Glutamatergic neuron (in vitro differentiated cells): ENCODE results near the gene HOXC12. TPM values are rescaled to one million over a fixed set of nuclear protein-coding genes. Genes with fewer than 3 reads are reported as not detected.

Experiments used
- DNase-seq: peaks from one replicate; pipeline ENCODE4 v3.0.0; 2022
- H3K27ac Mint-ChIP-seq: one replicate; pipeline ENCODE4 v1.8.0; 2020; ENCODE audit warnings: mild to moderate bottlenecking, mixed read lengths, inconsistent platforms; ENCODE audit not compliant: unreplicated experiment
- H3K27me3 Mint-ChIP-seq: one replicate; pipeline ENCODE4 v1.8.0; 2020; ENCODE audit warnings: mild to moderate bottlenecking, moderate library complexity, mixed read lengths, inconsistent platforms; ENCODE audit not compliant: unreplicated experiment
- H3K36me3 Mint-ChIP-seq: one replicate; pipeline ENCODE4 v1.8.0; 2020; ENCODE audit warnings: mild to moderate bottlenecking, mixed read lengths, inconsistent platforms; ENCODE audit not compliant: unreplicated experiment
- H3K4me1 Mint-ChIP-seq: one replicate; pipeline ENCODE4 v1.8.0; 2020; ENCODE audit warnings: mild to moderate bottlenecking, low read depth, mixed read lengths, inconsistent platforms; ENCODE audit not compliant: unreplicated experiment
- H3K4me3 Mint-ChIP-seq: one replicate; pipeline ENCODE4 v1.8.0; 2020; ENCODE audit warnings: mild to moderate bottlenecking, mixed read lengths, inconsistent platforms; ENCODE audit not compliant: unreplicated experiment
- H3K9me3 Mint-ChIP-seq: one replicate; pipeline ENCODE4 v1.8.0; 2020; ENCODE audit warnings: mild to moderate bottlenecking, moderate library complexity, mixed read lengths, inconsistent platforms; ENCODE audit not compliant: unreplicated experiment
- total RNA-seq: library from RNA; stranded (reverse); fragmentation: NEBNext Ultra II Directional; extraction: Animal tissue kit (Norgen Biotek cat#: 25700); gene quantifications from one replicate; pipeline ENCODE4 v1.2.1, GENCODE V29; 2021; ENCODE audit not compliant: unreplicated experiment
- TF ChIP-seq, protein P1 (sequence below): fragments of 200-600 bp; sonication (generic); IDR thresholded peaks from one replicate; pipeline ENCODE4 v1.5.0; 2021; ENCODE audit not compliant: partially characterized antibody, unreplicated experiment

The HOXC12 gene
- total RNA-seq, 1 donor from 2014 or later: not detected

DNA sequence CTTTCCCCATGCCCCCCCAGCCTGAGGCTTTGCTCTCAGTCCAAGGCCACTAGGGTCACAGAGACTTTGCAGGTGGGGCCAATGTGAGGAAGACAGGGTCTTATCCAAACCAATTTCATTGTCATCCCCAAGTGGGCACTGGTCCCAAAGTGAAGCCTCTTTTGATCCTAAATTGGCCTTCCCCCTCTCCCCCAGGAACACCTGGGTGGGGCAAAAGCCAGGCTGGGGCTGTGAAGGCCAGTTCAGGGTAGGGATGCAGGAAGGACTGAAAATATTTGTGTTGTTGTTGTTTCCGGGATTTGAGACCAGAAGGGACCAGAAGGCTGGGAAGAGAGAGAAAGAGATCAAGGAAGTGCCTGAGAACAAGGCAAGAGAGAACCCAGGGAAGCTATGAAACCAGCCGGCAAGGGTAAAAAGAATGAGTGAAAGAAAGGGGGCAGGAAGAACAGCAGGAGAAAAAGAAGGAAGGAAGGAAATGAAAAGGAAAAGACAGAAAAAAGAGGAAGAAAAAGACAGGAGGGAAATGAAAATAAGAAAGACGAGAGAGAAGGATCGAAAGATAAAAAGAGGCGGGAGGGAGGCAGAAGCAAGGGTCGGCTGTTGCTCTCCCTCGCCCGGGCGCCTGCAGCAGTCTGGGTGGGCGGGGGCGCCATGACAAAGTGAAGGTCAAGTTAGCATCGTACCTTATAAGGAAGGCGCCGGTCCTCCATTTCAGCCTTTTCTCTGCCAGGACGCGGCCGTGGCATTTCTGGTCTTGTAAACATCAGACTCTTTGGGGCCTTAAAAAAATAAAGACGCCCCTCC is 10.8 kb downstream of the HOXC12 start:
- Mint-ChIP-seq H3K27me3 (peaks cover 55% of the 10 kb centered on the region), H3K36me3 (peaks cover 1% of the 10 kb centered on the region), H3K27ac (no peak overlapping the region), H3K4me1 (no peaks in the 10 kb centered on the region), H3K9me3 (peaks cover 3% of the 10 kb centered on the region), H3K4me3 (no peak overlapping the region)
- TF ChIP-seq, protein P1, sequence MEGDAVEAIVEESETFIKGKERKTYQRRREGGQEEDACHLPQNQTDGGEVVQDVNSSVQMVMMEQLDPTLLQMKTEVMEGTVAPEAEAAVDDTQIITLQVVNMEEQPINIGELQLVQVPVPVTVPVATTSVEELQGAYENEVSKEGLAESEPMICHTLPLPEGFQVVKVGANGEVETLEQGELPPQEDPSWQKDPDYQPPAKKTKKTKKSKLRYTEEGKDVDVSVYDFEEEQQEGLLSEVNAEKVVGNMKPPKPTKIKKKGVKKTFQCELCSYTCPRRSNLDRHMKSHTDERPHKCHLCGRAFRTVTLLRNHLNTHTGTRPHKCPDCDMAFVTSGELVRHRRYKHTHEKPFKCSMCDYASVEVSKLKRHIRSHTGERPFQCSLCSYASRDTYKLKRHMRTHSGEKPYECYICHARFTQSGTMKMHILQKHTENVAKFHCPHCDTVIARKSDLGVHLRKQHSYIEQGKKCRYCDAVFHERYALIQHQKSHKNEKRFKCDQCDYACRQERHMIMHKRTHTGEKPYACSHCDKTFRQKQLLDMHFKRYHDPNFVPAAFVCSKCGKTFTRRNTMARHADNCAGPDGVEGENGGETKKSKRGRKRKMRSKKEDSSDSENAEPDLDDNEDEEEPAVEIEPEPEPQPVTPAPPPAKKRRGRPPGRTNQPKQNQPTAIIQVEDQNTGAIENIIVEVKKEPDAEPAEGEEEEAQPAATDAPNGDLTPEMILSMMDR: no peak
- no peak for DNase-seq

DNA sequence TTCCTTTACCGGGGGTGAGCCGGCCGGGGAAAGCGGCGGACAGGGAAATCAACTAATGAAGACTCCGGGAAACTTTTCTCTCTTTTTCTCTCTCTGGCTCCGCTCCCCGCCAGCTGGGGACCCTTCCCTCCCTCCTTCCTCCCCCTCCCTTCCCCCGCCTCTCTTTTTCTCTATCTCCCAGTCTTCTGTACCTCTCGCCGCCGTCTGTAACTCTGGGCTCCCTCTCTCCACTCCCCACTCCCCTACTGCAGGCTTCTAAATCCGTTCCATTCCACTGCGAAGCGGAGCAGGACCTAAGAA is 11.3 kb downstream of the HOXC12 start:
- DNase-seq: no peak

DNA sequence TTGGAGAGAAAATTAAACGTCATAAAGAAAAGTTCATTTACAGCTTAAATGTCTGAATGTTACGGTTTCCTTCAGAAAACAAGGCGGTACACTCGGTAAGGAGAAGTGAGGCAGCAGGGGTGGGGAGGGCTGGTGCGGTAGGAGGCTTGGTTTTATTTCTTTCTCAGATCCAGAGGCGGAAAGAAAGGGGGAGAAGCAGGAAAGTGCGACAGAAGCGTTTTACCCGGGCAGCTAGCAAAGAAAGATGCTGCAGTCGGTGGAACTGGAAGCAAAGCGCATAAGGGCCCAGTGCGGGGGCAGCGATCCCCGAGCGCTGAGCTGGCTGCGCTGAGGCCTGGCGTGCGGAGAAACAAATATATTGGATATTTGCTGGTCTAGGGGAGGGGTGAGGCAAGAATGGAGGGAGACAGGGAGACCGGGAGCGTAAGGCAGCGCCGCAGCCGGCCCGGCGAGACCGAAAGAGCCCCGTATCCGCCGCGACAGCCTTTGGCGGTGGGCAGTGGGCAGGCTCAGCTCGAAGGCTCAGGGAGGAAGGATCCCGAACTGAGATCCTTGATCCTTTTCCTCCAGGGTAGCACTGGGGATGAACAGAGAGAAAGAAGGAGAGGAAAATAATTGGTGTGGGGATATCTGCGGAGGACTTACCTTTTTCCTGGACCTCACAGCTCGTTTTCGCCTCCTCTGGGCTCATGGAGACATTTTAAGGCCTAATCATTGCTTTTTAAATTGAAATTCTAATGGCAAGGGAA is 11.9 kb downstream of the HOXC12 start:
- Mint-ChIP-seq H3K4me1 (no peaks in the 10 kb centered on the region), H3K27me3 (peaks cover 60% of the 10 kb centered on the region), H3K9me3 (peaks cover 3% of the 10 kb centered on the region), H3K4me3 (no peak overlapping the region), H3K36me3 (no peaks in the 10 kb centered on the region), H3K27ac (no peak overlapping the region)
- DNase-seq: no peak
- TF ChIP-seq, protein P1: no peak

More for the DNA sequence above, 11.3 kb downstream of the HOXC12 start:
- no peaks in the 10 kb centered on the region for H3K36me3 Mint-ChIP-seq
- TF ChIP-seq, protein P1: no peak
- peaks cover 55% of the 10 kb centered on the region for H3K27me3 Mint-ChIP-seq
- no peak overlapping the region for H3K4me3 Mint-ChIP-seq
- no peaks in the 10 kb centered on the region for H3K4me1 Mint-ChIP-seq
- no peak overlapping the region for H3K27ac Mint-ChIP-seq
- H3K9me3 Mint-ChIP-seq: peaks cover 3% of the 10 kb centered on the region

DNA sequence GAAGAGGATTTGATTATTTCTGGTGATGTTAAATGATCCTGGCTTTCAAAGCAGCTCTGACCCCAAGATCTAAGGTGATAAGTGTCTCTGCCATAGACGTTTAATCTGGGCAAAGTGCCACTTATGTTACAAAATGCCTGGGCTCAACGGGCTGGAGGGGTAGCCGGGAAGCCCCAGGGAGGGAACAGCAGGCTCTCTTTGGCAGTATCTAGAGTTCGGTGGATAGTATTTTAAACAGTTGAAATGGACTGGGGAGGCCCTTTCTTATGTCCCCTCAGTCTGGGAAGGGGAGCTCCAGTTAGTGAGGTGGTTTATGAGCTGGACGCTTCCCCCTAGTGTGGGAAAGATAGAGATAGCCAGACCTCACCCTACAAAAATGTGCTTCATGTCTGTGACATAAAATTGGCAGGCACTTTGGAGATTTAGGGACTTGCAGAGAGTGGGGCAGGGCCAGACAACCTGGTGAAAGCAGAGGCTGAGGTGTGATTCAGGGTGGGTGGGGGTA is 12.8 kb downstream of the HOXC12 start:
- H3K4me3 Mint-ChIP-seq: no peak overlapping the region
- H3K9me3 Mint-ChIP-seq: peaks cover 3% of the 10 kb centered on the region
- TF ChIP-seq, protein P1: no peak
- peaks cover 64% of the 10 kb centered on the region for H3K27me3 Mint-ChIP-seq
- no peak for DNase-seq
- no peak overlapping the region for H3K27ac Mint-ChIP-seq
- no peaks in the 10 kb centered on the region for H3K36me3 Mint-ChIP-seq
- no peaks in the 10 kb centered on the region for H3K4me1 Mint-ChIP-seq
